Colonic mucosa (tissue), 4 donors: ENCODE measurements around the gene PNPLA5. TPM values are rescaled to one million over a fixed set of nuclear protein-coding genes. Genes with fewer than 3 reads are reported as not detected.
A peak's percentile ranks its signal among the peaks of the same experiment; 100 is the strongest.

Source experiments
- DNase-seq: peaks from one replicate; pipeline ENCODE4 v3.0.0-alpha.2; 2020
- H3K27ac ChIP-seq: fragments of 200-600 bp; one replicate; pipeline ENCODE4 v1.8.0; 2021
- H3K27me3 ChIP-seq: fragments of 200-600 bp; one replicate; pipeline ENCODE4 v1.8.0; 2021
- H3K36me3 ChIP-seq: fragments of 200-600 bp; one replicate; pipeline ENCODE4 v1.8.0; 2021
- H3K4me1 ChIP-seq: fragments of 200-600 bp; one replicate; pipeline ENCODE4 v1.8.0; 2021; ENCODE audit warnings: mild to moderate bottlenecking
- H3K4me3 ChIP-seq: fragments of 200-600 bp; one replicate; pipeline ENCODE4 v1.8.0; 2021
- H3K9ac ChIP-seq, 2 donors: one replicate each; pipeline ENCODE4 v1.7.0; 2013; ENCODE audit warnings: control low read depth in 2 of 2, low read depth in 2 of 2, low read length in 2 of 2
- H3K9me3 ChIP-seq: fragments of 200-600 bp; one replicate; pipeline ENCODE4 v1.8.0; 2021
- CTCF ChIP-seq: fragments of 200-600 bp; IDR thresholded peaks from one replicate; pipeline ENCODE4 v1.8.0; 2022; ENCODE audit warnings: antibody characterized with exemption, mild to moderate bottlenecking
- intact Hi-C: fragments of 100-400 bp; cut with DNase I; formaldehyde crosslinking; loops from one replicate; pipeline ENCODE4 v1.14.1; 2022
- total RNA-seq, 2 donors: library from RNA; stranded (reverse); fragmentation: NEBNext Ultra II Directional in 1 of 2; extraction: Animal tissue kit (Norgen Biotek cat#: 25700) in 1 of 2; gene quantifications; one replicate each; pipeline ENCODE4 v1.2.1, GENCODE V29; 2021
- donor health status: healthy.
- donor health status: DM: no; HTN: no; CAD: no.
- donor health status: DM: no; HTN: no; CAD: no.

Gene PNPLA5
- total RNA-seq, 2 donors from 2014 or later: not detected

- TF ChIP-seq CTCF: peak; percentile 69
- DNase-seq: peak; percentile 62
- Histone ChIP-seq H3K9ac (no peak overlapping the region), H3K4me1 (no peaks in the 10 kb centered on the region), H3K27ac (no peak overlapping the region), H3K9me3 (no peaks in the 10 kb centered on the region), H3K4me3 (no peak overlapping the region), H3K36me3 (no peaks in the 10 kb centered on the region), H3K27me3 (no peaks in the 10 kb centered on the region)
- intact Hi-C loops: no loop called here
Observed at GRCh38 chr22:43884600-43885318, 7.1 kb downstream of the PNPLA5 start.

DNA sequence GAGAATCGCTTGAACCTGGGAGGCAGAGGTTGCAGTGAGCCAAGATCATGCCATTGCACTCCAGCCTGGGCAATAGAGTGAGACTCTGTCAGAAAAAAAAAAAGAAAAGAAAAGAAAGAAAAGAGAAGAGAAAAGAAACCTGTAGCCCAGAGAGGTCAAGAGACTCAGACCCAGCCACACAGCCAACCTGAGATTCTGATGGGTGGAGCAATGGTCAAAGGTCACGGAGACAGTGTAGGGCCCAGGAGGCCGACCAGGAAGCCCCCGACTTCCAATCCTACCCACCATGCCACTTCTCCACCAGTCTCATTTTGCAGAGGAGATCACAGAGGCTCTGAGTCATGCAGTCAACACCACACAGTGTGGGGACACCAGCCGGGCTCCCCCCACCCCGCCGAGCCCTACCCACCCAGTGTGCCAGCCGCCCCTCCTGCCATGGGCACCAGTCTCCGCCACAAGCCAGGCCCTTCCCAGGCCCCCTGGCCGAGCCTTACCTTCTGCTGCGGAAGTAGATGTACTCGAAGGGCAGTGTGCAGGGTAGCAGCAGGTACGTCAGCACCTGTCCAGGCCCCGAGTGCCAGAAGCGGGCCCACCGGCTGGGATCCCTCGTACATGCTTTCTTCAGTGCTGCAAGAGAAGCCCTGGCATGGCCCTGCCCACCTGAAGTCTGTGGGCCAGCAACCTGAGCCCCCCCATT is 7.9 kb downstream of the PNPLA5 start:
- intact Hi-C loops: no loop called here
- Histone ChIP-seq H3K9ac (no peak overlapping the region), H3K36me3 (no peaks in the 10 kb centered on the region), H3K27ac (no peak overlapping the region), H3K27me3 (no peaks in the 10 kb centered on the region), H3K9me3 (no peaks in the 10 kb centered on the region), H3K4me1 (no peaks in the 10 kb centered on the region), H3K4me3 (no peak overlapping the region)
- no peak for TF ChIP-seq CTCF
- no peak for DNase-seq

- intact Hi-C loops: no loop called here
- no peaks in the 10 kb centered on the region for H3K27me3 ChIP-seq
- DNase-seq: peak; percentile 50
- no peak overlapping the region for H3K4me3 ChIP-seq
- no peaks in the 10 kb centered on the region for H3K4me1 ChIP-seq
- H3K9me3 ChIP-seq: no peaks in the 10 kb centered on the region
- H3K27ac ChIP-seq: no peak overlapping the region
- TF ChIP-seq CTCF: peak; percentile 38
- no peaks in the 10 kb centered on the region for H3K36me3 ChIP-seq
- H3K9ac ChIP-seq: no peak overlapping the region
Observed at GRCh38 chr22:43883012-43883661, 8.7 kb downstream of the PNPLA5 start.

DNA sequence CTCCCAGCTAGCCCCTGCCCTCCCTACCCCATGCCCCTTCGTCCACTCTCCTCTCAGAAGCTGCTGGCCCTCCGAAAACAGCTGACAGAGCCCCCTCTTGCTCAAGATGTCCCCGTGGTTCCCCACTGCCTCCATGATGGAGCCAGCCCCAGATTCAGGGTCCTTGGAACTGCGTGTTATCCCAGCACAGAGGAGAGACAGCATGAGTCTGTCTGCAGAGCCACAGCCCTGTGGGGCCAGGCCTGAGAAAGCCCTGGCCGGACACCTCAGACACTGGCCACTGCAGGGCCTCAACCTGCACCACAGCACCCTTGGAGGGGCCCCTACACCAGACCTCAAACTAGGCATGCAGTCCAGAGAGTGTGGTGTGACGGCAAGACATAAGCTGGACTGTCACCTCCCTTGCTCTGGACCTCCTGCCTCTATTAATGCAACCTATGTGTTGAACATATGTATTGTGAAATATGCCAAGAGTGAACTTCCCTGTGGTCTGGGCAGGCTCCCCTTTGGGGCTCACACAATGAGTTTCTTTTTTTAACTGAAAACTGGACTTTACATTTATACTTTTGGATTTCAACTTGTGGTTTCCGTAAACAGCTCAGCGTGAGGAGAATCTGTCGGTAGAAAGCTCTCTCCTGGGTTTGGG is 9.6 kb downstream of the PNPLA5 start:
- Histone ChIP-seq H3K27ac (no peak overlapping the region), H3K9ac (no peak overlapping the region), H3K36me3 (no peaks in the 10 kb centered on the region), H3K4me1 (no peaks in the 10 kb centered on the region), H3K4me3 (no peak overlapping the region), H3K9me3 (no peaks in the 10 kb centered on the region), H3K27me3 (no peaks in the 10 kb centered on the region)
- TF ChIP-seq CTCF: no peak
- no peak for DNase-seq
- intact Hi-C loops: no loop called here
